ENCODE measurements around the gene SIAH3. TPM values are rescaled to one million over a fixed set of nuclear protein-coding genes. Genes with fewer than 3 reads are reported as not detected.
"Not testable (repeated sequence)": the region's sequence is repeated elsewhere in the genome, so short reads cannot be mapped to it uniquely, and the experiment has no call there.

The SIAH3 gene
- total and polyA plus RNA-seq, 7 donors = 0.01 TPM; not detected in 6

DNA sequence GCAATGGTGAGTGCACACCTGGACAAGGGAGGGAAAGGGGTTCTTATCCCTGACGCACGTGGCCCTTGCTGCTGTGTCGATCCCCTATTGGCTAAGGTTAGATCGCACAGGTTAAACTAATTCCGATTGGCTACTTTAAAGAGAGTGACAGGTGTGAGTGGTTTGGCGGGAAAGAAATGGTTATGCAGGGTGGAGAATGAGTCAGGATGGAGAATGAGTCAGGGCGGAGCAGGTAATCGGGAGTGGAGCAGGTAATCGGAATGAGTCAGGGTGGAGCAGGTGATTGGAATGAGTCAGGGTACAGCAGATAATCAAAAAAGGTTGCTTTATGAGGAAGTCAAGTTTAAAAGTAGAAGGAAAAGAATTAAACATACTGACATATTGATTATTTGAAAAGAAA lies 24.4 kb upstream of the SIAH3 start:
- 64 to 88% methylated on average over 9 of the region's 9 CpGs for WGBS, 2 donors
- no peak for DNase-seq
- intact Hi-C loops (cut with DNase I) = no loop called here

DNA sequence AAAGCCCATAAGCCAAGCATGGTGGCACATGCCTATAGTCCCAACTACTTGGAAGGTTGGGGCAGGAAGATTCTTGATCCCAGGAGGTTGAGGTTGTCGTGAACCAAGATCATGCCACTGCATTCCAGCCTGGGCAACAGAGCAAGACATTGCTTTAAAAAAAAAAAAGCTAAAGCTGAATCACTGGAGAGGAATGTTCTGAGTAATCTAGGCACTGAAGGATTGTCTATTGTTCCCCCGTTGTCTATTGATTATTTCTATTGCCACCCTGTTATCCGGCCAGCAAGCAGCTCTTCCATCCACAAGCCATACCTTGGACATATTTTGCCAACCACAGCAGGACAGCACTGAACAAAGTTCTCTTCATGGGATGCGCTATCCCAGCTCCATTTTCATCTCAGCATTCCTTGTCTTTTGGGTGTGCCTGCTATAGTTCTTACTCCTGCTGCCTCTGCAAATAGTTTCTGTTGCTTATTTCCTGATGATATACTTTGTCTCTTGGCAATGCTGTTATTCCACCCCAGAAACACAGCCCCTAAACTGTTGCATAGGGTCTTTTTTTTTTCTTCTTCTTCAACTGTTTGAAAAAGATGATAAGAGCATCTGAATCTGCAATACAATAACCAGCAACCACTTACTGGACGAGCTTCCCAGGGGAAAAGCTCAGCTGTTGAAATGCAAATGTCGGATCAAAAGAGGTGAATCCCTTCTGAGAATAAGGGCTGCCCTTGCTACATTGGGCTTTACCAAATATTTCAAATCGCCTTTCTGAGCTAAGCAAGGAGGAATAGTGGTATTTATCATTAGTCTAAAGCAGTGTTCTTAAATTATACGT lies 22.2 kb upstream of the SIAH3 start:
- Histone ChIP-seq H3K27ac (no peak overlapping the region), H3K36me3 (no peaks in the 10 kb centered on the region), H3K4me1 (peaks cover 0 to 15% (median 6%) of the 10 kb centered on the region in 4 donors), H3K9me3 (no peaks in the 10 kb centered on the region), H3K27me3 (no peaks in the 10 kb centered on the region), H3K4me3 (no peak overlapping the region)
- 74 to 80% methylated on average over 8 of the region's 8 CpGs for WGBS, 2 donors
- no peak for DNase-seq
- TF ChIP-seq EP300 (IDR thresholded peaks at IDR 0.05) (no peak), POLR2AphosphoS5 (IDR thresholded peaks at IDR 0.05) (no peak), POLR2A (IDR thresholded peaks at IDR 0.05) (no peak)
- TF ChIP-seq, protein P1, sequence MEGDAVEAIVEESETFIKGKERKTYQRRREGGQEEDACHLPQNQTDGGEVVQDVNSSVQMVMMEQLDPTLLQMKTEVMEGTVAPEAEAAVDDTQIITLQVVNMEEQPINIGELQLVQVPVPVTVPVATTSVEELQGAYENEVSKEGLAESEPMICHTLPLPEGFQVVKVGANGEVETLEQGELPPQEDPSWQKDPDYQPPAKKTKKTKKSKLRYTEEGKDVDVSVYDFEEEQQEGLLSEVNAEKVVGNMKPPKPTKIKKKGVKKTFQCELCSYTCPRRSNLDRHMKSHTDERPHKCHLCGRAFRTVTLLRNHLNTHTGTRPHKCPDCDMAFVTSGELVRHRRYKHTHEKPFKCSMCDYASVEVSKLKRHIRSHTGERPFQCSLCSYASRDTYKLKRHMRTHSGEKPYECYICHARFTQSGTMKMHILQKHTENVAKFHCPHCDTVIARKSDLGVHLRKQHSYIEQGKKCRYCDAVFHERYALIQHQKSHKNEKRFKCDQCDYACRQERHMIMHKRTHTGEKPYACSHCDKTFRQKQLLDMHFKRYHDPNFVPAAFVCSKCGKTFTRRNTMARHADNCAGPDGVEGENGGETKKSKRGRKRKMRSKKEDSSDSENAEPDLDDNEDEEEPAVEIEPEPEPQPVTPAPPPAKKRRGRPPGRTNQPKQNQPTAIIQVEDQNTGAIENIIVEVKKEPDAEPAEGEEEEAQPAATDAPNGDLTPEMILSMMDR (IDR thresholded peaks at IDR 0.05) = no peak
- intact Hi-C loops (cut with DNase I) = no loop called here

More for the DNA sequence above, 24.4 kb upstream of the SIAH3 start:
- Histone ChIP-seq H3K27me3 (no peaks in the 10 kb centered on the region), H3K27ac (no peak overlapping the region), H3K4me1 (peaks cover 0 to 7% (median 3%) of the 10 kb centered on the region in 4 donors), H3K36me3 (no peaks in the 10 kb centered on the region), H3K4me3 (no peak overlapping the region), H3K9me3 (no peaks in the 10 kb centered on the region)
- no peak for TF ChIP-seq POLR2A (IDR thresholded peaks at IDR 0.05)

DNA sequence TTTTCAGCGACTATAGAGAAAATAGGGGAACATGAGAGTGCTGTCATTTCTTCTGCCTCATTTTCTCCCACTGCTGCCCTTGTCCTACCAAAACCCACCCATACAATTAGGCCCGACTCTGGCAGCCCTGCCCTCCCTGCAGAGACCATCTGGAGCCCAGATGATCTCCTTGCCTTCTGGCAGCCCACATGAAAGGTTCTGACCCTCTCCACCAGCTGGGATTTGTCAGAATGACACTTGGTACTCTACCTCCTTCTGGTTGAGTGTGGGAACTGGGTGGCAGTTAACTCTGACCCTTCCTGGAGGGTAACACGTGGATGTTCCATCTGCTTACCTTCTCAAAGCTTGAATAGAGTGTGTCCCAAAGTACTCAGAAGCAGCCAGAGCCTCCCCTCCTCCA lies 21.0 kb upstream of the SIAH3 start:
- TF ChIP-seq POLR2AphosphoS5 (IDR thresholded peaks at IDR 0.05) (no peak), POLR2A (IDR thresholded peaks at IDR 0.05) (no peak), EP300 (IDR thresholded peaks at IDR 0.05) (no peak)
- TF ChIP-seq, protein P1 (IDR thresholded peaks at IDR 0.05) = no peak
- H3K27ac ChIP-seq = no peak overlapping the region
- WGBS, 2 donors = 55 to 65% methylated on average over 3 of the region's 3 CpGs
- intact Hi-C loops (cut with DNase I) = no loop called here
- no peak overlapping the region for H3K4me3 ChIP-seq
- no peaks in the 10 kb centered on the region for H3K9me3 ChIP-seq
- peaks cover 0 to 15% (median 6%) of the 10 kb centered on the region in 4 donors for H3K4me1 ChIP-seq
- no peak for DNase-seq
- H3K27me3 ChIP-seq = no peaks in the 10 kb centered on the region
- no peaks in the 10 kb centered on the region for H3K36me3 ChIP-seq

DNA sequence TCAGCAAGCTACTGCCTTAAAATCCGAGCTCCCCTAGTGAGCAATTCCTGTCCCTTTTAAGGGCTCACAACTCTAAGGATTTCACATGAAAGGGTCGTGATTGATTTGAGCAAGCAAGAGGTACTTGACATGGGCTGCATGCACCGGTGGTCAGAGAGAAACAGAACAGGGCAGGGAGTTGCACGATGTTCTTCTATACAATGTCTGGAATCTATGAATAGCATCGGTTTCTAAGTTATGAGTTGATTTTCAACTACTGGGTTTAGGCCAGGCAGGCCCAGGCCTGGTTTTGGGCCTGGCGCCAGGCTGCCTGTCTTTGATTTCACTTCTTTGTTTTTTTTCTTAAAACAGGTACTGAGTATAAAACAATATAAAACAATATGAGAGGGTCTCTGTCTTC lies 19.6 kb upstream of the SIAH3 start:
- DNase-seq; H3K27me3 ChIP-seq; H3K9me3 ChIP-seq; intact Hi-C loops (cut with DNase I); H3K27ac ChIP-seq; H3K36me3 ChIP-seq; H3K4me3 ChIP-seq: not testable (repeated sequence)
- 85 to 86% methylated on average over 6 of the region's 6 CpGs for WGBS, 2 donors
- H3K4me1 ChIP-seq = peaks cover 0 to 15% (median 6%) of the 10 kb centered on the region in 4 donors

DNA sequence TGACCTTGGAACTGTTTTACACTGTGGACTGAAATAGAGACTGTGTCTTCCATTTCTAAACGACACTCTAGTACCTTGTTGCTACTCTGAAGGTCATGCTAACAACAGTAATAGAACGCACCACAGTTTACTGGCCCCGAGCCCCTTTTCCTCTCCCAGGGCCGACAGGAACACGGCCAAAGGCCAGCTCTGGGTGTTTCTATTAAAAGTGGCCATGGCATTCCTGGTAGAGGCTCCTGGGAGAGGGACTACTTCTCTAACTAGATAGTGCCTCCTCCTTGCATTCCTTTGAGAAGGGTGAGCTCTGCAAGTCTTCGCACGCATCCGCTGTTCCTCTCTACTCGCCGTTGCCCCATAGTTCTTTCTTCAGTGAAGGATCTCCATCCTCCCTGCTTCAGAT lies 18.7 kb upstream of the SIAH3 start:
- no peak for DNase-seq
- TF ChIP-seq, protein P1 (IDR thresholded peaks at IDR 0.05) = no peak
- TF ChIP-seq POLR2A (IDR thresholded peaks at IDR 0.05) (no peak), POLR2AphosphoS5 (IDR thresholded peaks at IDR 0.05) (no peak), EP300 (IDR thresholded peaks at IDR 0.05) (no peak)
- intact Hi-C loops (cut with DNase I) = no loop called here

More for the DNA sequence above, 18.7 kb upstream of the SIAH3 start:
- H3K9me3 ChIP-seq = no peaks in the 10 kb centered on the region
- no peak overlapping the region for H3K27ac ChIP-seq
- H3K4me3 ChIP-seq = no peak overlapping the region
- H3K27me3 ChIP-seq = no peaks in the 10 kb centered on the region
- no peaks in the 10 kb centered on the region for H3K36me3 ChIP-seq
- 85% methylated on average over 10 of the region's 10 CpGs for WGBS, 2 donors
- H3K4me1 ChIP-seq = peaks cover 0 to 15% (median 6%) of the 10 kb centered on the region in 4 donors

All from sigmoid colon (tissue), 7 donors.